ENCODE data around the gene NIT1. TPM values are rescaled to one million over a fixed set of nuclear protein-coding genes. Genes with fewer than 3 reads are reported as not detected.

The NIT1 gene
- total and polyA plus RNA-seq, 9 of the 15 experiments (the other 6 are each of a cell fraction or from before 2014, with no cell fraction given) = 18.4 to 76.0 (median 33.7) TPM

DNA sequence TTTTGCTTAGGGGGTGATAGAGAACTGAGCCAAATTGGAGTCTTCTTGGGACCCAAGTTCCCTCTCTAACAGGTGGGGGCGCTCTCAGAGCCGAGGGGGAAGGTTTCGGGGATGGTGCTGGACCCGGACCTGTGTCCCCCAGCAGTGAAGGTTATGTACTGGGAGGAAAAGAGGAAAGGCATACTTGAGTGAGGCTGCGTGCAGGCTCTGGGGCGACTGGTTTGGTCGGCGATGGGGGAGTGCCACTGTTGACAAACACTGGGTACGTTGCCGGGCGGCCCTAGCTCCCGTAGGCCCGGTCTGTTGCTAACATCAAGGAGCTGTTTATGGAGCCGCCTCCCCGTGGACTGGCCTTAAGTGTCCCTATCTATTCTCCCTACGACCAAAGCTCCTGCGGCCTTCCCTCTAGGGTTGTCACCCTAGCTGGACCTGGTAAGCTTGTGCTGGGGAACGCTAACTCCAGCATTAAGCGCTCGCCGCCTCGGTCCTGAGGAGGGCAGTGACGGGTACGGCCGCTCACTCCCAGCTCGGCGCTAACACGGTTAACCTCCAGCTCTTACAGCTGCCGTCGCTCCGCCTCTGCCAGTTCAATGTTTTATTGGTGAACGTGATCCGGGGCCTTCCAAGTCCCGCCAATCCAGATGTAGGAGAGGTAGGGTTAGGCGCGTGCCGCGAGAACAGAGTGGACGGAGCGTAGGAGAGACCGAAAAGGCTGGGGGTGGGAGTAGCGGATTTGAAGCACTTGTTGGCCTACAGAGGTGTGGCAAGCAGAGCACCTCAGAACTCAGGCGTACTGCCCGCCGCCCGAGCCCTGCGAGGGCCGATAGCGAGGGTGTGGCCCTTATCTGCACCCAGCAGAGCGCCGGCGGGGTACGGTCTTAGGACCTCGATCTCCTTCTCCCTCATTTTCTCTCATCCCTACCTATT is 48.1 kb downstream of the NIT1 start, which contains the start of gene PPOX (continued):
- TF ChIP-seq, protein P1, sequence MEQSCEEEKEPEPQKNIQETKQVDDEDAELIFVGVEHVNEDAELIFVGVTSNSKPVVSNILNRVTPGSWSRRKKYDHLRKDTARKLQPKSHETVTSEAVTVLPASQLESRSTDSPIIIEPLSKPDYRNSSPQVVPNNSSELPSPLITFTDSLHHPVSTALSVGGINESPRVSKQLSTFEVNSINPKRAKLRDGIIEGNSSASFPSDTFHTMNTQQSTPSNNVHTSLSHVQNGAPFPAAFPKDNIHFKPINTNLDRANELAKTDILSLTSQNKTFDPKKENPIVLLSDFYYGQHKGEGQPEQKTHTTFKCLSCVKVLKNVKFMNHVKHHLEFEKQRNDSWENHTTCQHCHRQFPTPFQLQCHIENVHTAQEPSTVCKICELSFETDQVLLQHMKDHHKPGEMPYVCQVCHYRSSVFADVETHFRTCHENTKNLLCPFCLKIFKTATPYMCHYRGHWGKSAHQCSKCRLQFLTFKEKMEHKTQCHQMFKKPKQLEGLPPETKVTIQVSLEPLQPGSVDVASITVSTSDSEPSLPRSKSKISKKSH (CRISPR knock-in tag; IDR thresholded peaks at IDR 0.05) = no peak
- TF ChIP-seq BHLHE40 (IDR thresholded peaks at IDR 0.05; ENCODE audit: low read length) (peak; percentile 96), GATAD2A (IDR thresholded peaks at IDR 0.05) (0 out of 2 replicates have a peak, but pooled peaks have one; percentile 9), ZNF134 (CRISPR knock-in tag; conservative IDR thresholded peaks at IDR 0.05) (no peak), ZSCAN32 (CRISPR knock-in tag; IDR thresholded peaks at IDR 0.05) (no peak), RBFOX2 (IDR thresholded peaks at IDR 0.05; ENCODE audit: low read depth, low read length) (peak; percentile 97), TCF3 (CRISPR knock-in tag; IDR thresholded peaks at IDR 0.05) (peak; percentile 100), RFX5 (IDR thresholded peaks at IDR 0.05; ENCODE audit: low read depth, low read length) (0 out of 2 replicates have a peak, but pooled peaks have one; percentile 34), FOXP1 (CRISPR knock-in tag; IDR thresholded peaks at IDR 0.05) (peak; percentile 65), TAF15 (IDR thresholded peaks at IDR 0.05; ENCODE audit: low read depth, low read length) (no peak), PML (IDR thresholded peaks at IDR 0.05; ENCODE audit: low read length) (peak; percentile 97), NR1H2 (CRISPR knock-in tag; IDR thresholded peaks at IDR 0.05) (no peak), MTA1 (IDR thresholded peaks at IDR 0.05; ENCODE audit: borderline replicate concordance) (peak; percentile 68), ZNF316 (IDR thresholded peaks at IDR 0.05) (no peak)
- TF ChIP-seq, protein P2, sequence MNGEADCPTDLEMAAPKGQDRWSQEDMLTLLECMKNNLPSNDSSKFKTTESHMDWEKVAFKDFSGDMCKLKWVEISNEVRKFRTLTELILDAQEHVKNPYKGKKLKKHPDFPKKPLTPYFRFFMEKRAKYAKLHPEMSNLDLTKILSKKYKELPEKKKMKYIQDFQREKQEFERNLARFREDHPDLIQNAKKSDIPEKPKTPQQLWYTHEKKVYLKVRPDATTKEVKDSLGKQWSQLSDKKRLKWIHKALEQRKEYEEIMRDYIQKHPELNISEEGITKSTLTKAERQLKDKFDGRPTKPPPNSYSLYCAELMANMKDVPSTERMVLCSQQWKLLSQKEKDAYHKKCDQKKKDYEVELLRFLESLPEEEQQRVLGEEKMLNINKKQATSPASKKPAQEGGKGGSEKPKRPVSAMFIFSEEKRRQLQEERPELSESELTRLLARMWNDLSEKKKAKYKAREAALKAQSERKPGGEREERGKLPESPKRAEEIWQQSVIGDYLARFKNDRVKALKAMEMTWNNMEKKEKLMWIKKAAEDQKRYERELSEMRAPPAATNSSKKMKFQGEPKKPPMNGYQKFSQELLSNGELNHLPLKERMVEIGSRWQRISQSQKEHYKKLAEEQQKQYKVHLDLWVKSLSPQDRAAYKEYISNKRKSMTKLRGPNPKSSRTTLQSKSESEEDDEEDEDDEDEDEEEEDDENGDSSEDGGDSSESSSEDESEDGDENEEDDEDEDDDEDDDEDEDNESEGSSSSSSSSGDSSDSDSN (IDR thresholded peaks at IDR 0.05; ENCODE audit: borderline replicate concordance in 1 of 2, low read depth in 2 of 2, low read length in 2 of 2) = peak; percentile 83 to 91; a peak in 3 of 4 replicates
- TF ChIP-seq, protein P3, sequence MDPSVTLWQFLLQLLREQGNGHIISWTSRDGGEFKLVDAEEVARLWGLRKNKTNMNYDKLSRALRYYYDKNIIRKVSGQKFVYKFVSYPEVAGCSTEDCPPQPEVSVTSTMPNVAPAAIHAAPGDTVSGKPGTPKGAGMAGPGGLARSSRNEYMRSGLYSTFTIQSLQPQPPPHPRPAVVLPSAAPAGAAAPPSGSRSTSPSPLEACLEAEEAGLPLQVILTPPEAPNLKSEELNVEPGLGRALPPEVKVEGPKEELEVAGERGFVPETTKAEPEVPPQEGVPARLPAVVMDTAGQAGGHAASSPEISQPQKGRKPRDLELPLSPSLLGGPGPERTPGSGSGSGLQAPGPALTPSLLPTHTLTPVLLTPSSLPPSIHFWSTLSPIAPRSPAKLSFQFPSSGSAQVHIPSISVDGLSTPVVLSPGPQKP (CRISPR knock-in tag; IDR thresholded peaks at IDR 0.05) = no peak
- TF ChIP-seq, protein P4, sequence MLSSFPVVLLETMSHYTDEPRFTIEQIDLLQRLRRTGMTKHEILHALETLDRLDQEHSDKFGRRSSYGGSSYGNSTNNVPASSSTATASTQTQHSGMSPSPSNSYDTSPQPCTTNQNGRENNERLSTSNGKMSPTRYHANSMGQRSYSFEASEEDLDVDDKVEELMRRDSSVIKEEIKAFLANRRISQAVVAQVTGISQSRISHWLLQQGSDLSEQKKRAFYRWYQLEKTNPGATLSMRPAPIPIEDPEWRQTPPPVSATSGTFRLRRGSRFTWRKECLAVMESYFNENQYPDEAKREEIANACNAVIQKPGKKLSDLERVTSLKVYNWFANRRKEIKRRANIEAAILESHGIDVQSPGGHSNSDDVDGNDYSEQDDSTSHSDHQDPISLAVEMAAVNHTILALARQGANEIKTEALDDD (IDR thresholded peaks at IDR 0.05) = peak; percentile 83
- TF ChIP-seq, protein P5, sequence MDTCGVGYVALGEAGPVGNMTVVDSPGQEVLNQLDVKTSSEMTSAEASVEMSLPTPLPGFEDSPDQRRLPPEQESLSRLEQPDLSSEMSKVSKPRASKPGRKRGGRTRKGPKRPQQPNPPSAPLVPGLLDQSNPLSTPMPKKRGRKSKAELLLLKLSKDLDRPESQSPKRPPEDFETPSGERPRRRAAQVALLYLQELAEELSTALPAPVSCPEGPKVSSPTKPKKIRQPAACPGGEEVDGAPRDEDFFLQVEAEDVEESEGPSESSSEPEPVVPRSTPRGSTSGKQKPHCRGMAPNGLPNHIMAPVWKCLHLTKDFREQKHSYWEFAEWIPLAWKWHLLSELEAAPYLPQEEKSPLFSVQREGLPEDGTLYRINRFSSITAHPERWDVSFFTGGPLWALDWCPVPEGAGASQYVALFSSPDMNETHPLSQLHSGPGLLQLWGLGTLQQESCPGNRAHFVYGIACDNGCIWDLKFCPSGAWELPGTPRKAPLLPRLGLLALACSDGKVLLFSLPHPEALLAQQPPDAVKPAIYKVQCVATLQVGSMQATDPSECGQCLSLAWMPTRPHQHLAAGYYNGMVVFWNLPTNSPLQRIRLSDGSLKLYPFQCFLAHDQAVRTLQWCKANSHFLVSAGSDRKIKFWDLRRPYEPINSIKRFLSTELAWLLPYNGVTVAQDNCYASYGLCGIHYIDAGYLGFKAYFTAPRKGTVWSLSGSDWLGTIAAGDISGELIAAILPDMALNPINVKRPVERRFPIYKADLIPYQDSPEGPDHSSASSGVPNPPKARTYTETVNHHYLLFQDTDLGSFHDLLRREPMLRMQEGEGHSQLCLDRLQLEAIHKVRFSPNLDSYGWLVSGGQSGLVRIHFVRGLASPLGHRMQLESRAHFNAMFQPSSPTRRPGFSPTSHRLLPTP (IDR thresholded peaks at IDR 0.05; ENCODE audit: borderline replicate concordance, extremely low read depth, insufficient read length) = no peak

All from K562 (cell line).